Heart right ventricle (tissue), 16 donors: ENCODE measurements around the gene ZBTB7A. TPM values are rescaled to one million over a fixed set of nuclear protein-coding genes. Genes with fewer than 3 reads are reported as not detected.
A peak's percentile ranks its signal among the peaks of the same experiment; 100 is the strongest.

ENCODE experiments used
- ATAC-seq, 8 donors: fragments of 200-7000 bp; cut with Tn5 transposase; one replicate each; pipeline ENCODE4 v1.9.1; 2020; ENCODE audit warnings: mild to moderate bottlenecking in 8 of 8, moderate library complexity in 8 of 8, moderate number of reproducible peaks in 1 of 8
- DNase-seq, 2 donors: peaks; one replicate each; pipeline ENCODE4 v3.0.0-alpha.2; 2020
- H3K27ac ChIP-seq, 10 donors: fragments of 200-600 bp; sonication (generic) in 2 of 10; one replicate each; pipeline versions ENCODE4 v1.5.0 to v1.8.0; 2020 to 2022; ENCODE audit warnings: mild to moderate bottlenecking in 3 of 10
- H3K27me3 ChIP-seq, 7 donors: fragments of 200-600 bp; one replicate each; pipeline ENCODE4 v1.8.0; 2021 to 2022; ENCODE audit warnings: mild to moderate bottlenecking in 2 of 7
- H3K36me3 ChIP-seq, 9 donors: fragments of 200-600 bp; sonication (generic) in 1 of 9; one replicate each; pipeline versions ENCODE4 v1.5.0 to v1.8.0; 2020 to 2022; ENCODE audit warnings: mild to moderate bottlenecking in 2 of 9
- H3K4me1 ChIP-seq, 9 donors: fragments of 200-600 bp; sonication (generic) in 1 of 9; one replicate each; pipeline versions ENCODE4 v1.5.0 to v1.8.0; 2020 to 2022; ENCODE audit warnings: mild to moderate bottlenecking in 4 of 9
- H3K4me3 ChIP-seq, 10 donors: fragments of 200-600 bp; sonication (generic) in 2 of 10; one replicate each; pipeline versions ENCODE4 v1.5.0 to v1.8.0; 2020 to 2022; ENCODE audit warnings: mild to moderate bottlenecking in 7 of 10, moderate library complexity in 2 of 10
- H3K9me3 ChIP-seq, 11 donors: fragments of 200-600 bp in 10 of 11; sonication (generic) in 2 of 11; one replicate each; pipeline versions ENCODE4 v1.5.0 to v1.8.0; 2013 to 2022; ENCODE audit warnings: mild to moderate bottlenecking in 2 of 11, control low read depth in 1 of 11, moderate library complexity in 1 of 11
- WGBS, 2 donors: extraction: QIAGEN DNeasy Blood & Tissue Kit; methylation state at CpG; one replicate each; pipeline ENCODE4 v1.1.7; 2013; ENCODE audit warnings: inconsistent platforms in 1 of 2; 5-methylcytosine and 5-hydroxymethylcytosine counted together
- intact Hi-C, 10 donors: fragments of 100-400 bp; cut with DNase I; formaldehyde crosslinking; loops; one replicate each; pipeline versions ENCODE4 v1.11.1 to v1.14.2; 2022
- polyA plus RNA-seq, 2 donors: library from polyadenylated mRNA; stranded (reverse); fragments of 200-250 nt; gene quantifications; one replicate each; pipeline ENCODE4 v1.2.3, GENCODE V29; 2013
- total RNA-seq, 10 donors: library from RNA; stranded (reverse); fragmentation: NEBNext Ultra II Directional in 3 of 10; extraction: Animal tissue kit (Norgen Biotek cat#: 25700) in 3 of 10; gene quantifications; one replicate each; pipeline versions ENCODE4 v1.2.1 to v1.2.4, GENCODE V29; 2021 to 2023
- TF ChIP-seq, protein P1 (sequence below), 9 donors: fragments of 200-600 bp; sonication (generic) in 2 of 9; IDR thresholded peaks; one replicate each; pipeline versions ENCODE4 v1.5.0 to v1.8.0; 2021 to 2022; ENCODE audit warnings: antibody characterized with exemption in 9 of 9, mild to moderate bottlenecking in 5 of 9, moderate library complexity in 1 of 9
- donor health status: Arrhythmogenic right ventricular cardiomyopathy.
- donor health status: ischemic (EF 13 %, LVEDD 7.1; RV severe dilation, severe dysfunction).
- donor health status: healthy with polysubstance abuse.
- donor health status: DM: no; HTN: yes; CAD: no.
- donor health status: DM: no; HTN: no; CAD: no.
- donor health status: ischemic (EF 25% LVEDD 6.9; RV normal size, moderate dysfunction).
- donor health status: ischemic (EF 25% LVEDD 5.7; RV mildly dilated, moderate dysfunction).
- donor health status: healthy.
- donor health status: DM: yes; HTN: yes; CAD: no.
- donor health status: Ischemic cardiomyopathy.
- donor health status: ischemic (EF 35%, LVEDD 5.7; RV mildly dilated, moderate dysfunction).
- donor health status: nonischemic (EF 11% LVEDD 7.7; RV severe dilation, severe dysfunction).
- donor health status: DM: yes; HTN: yes; CAD: no.
- donor health status: PGD.
- donor health status: ischemic (EF 29% LVEDD 5.4; RV normal size, mild dysfunction).
- donor health status: nonischemic (EF 23%, LVEDD 6.1; RV moderate dilation, normal function).

Gene ZBTB7A
- total and polyA plus RNA-seq, 12 donors = 9.6 to 40.5 (median 25.2) TPM

DNA sequence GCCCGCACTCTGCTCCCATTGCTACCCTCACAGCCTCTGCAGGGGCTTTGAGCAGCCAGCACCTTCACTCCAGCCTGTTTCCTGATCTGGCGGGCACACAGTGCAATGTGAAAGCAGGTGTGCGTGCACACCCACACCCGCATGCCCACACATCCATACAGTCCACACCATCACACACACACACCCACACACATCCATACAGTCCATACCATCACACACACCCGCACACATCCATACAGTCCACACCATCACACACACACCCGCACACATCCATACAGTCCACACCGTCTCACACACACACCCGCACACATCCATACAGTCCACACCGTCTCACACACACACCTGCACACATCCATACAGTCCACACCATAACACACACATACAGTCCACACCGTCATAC is 31.1 kb downstream of the ZBTB7A start:
- no peak for DNase-seq
- ATAC-seq = peak in 5 of 8 donors; percentile 17 to 33 (median 27)
- no peaks in the 10 kb centered on the region for H3K9me3 ChIP-seq
- no peak overlapping the region for H3K27ac ChIP-seq
- WGBS, 2 donors = 85 to 92% methylated on average over 10 of the region's 10 CpGs
- H3K4me1 ChIP-seq = no peaks in the 10 kb centered on the region
- no peaks in the 10 kb centered on the region for H3K27me3 ChIP-seq
- H3K36me3 ChIP-seq = peaks cover 0 to 84% (median 38%) of the 10 kb centered on the region in 9 donors
- TF ChIP-seq, protein P1, sequence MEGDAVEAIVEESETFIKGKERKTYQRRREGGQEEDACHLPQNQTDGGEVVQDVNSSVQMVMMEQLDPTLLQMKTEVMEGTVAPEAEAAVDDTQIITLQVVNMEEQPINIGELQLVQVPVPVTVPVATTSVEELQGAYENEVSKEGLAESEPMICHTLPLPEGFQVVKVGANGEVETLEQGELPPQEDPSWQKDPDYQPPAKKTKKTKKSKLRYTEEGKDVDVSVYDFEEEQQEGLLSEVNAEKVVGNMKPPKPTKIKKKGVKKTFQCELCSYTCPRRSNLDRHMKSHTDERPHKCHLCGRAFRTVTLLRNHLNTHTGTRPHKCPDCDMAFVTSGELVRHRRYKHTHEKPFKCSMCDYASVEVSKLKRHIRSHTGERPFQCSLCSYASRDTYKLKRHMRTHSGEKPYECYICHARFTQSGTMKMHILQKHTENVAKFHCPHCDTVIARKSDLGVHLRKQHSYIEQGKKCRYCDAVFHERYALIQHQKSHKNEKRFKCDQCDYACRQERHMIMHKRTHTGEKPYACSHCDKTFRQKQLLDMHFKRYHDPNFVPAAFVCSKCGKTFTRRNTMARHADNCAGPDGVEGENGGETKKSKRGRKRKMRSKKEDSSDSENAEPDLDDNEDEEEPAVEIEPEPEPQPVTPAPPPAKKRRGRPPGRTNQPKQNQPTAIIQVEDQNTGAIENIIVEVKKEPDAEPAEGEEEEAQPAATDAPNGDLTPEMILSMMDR (IDR thresholded peaks at IDR 0.05) = no peak
- intact Hi-C loops = no loop called here
- no peak overlapping the region for H3K4me3 ChIP-seq

GRCh38 chr19:4035018-4035566 is 31.6 kb downstream of the ZBTB7A start:
- TF ChIP-seq, protein P1 (IDR thresholded peaks at IDR 0.05) = no peak
- peak in 1 of 8 donors; percentile 3 for ATAC-seq
- H3K27me3 ChIP-seq = no peaks in the 10 kb centered on the region
- whole genome bisulfite sequencing, 2 donors = 88 to 91% methylated on average over 19 of the region's 19 CpGs
- no peak overlapping the region for H3K4me3 ChIP-seq
- peaks cover 0 to 88% (median 38%) of the 10 kb centered on the region in 9 donors for H3K36me3 ChIP-seq
- no peaks in the 10 kb centered on the region for H3K4me1 ChIP-seq
- no peaks in the 10 kb centered on the region for H3K9me3 ChIP-seq
- intact Hi-C loops = no loop called here
- H3K27ac ChIP-seq = no peak overlapping the region
- no peak for DNase-seq

DNA sequence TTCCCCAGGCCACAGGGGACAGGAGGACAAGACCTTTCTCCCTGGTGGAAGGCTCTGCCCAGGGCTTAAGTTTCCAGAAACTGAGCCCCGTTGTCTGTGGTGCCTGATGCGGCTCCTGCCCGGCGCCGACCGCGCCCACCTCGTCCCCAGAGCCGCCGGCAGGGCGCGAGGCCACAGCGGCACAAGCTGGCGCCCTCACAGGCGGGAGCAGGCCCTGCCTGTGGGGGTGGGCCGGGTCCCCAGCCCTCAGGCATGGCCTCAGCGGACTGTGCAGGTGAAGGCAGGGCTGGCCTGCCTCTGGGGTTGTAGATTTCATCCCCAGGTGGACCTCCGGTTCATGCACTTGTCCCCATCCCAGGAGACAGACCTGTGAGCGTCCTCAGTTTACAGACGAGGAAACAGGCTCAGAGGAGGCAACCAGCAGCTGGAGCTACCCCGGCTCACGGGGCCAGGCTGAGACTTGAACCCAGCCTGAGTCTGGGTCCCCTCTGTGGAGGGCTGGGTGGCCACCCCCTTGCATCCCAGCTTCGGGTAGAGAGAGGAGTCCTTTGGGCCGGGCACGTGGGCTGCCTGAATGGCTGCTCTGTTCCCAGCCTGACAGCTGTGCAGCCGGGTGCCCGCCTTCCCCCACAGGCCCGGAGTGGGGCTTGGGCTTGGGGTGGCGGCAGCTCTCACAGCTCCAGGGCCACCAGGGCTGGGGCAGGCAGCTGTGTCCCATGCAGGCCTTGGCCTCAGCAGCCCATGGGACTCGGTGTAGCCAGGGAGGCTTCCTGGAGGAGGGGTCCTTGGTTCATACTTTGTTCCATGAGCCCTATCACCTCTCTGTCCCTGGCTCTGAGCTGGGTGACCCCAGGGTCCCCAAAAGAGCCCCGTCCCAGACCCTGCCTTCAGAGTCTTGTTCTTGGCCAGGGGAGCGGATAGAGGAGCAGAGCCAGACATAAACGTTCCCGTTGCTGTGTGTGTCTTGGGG is 32.4 kb downstream of the ZBTB7A start:
- no peak for ATAC-seq
- intact Hi-C loops = no loop called here
- DNase-seq = no peak
- no peaks in the 10 kb centered on the region for H3K4me1 ChIP-seq
- H3K36me3 ChIP-seq = peaks cover 0 to 91% (median 38%) of the 10 kb centered on the region in 9 donors
- H3K27ac ChIP-seq = no peak overlapping the region
- no peaks in the 10 kb centered on the region for H3K27me3 ChIP-seq
- WGBS, 2 donors = 88 to 89% methylated on average over 34 of the region's 34 CpGs
- H3K9me3 ChIP-seq = no peaks in the 10 kb centered on the region
- TF ChIP-seq, protein P1 (IDR thresholded peaks at IDR 0.05) = no peak
- no peak overlapping the region for H3K4me3 ChIP-seq

- peaks cover 0 to 93% (median 41%) of the 10 kb centered on the region in 9 donors for H3K36me3 ChIP-seq
- TF ChIP-seq, protein P1 (IDR thresholded peaks at IDR 0.05) = no peak
- no peaks in the 10 kb centered on the region for H3K4me1 ChIP-seq
- WGBS, 2 donors = 88 to 90% methylated on average over 63 of the region's 63 CpGs
- no peak overlapping the region for H3K27ac ChIP-seq
- H3K9me3 ChIP-seq = no peaks in the 10 kb centered on the region
- intact Hi-C loops = no loop called here
- DNase-seq (no peak), ATAC-seq (no peak)
- no peaks in the 10 kb centered on the region for H3K27me3 ChIP-seq
- H3K4me3 ChIP-seq = no peak overlapping the region
Measured at GRCh38 chr19:4033028-4033956, 33.4 kb downstream of the ZBTB7A start.
